ENCODE measurements around the gene PPP1R3D. TPM values are rescaled to one million over a fixed set of nuclear protein-coding genes. Genes with fewer than 3 reads are reported as not detected.
"Not testable (repeated sequence)": the region's sequence is repeated elsewhere in the genome, so short reads cannot be mapped to it uniquely, and the experiment has no call there.

PPP1R3D gene
- total RNA-seq, 1 donor from 2014 or later: 11.4 TPM

- Histone ChIP-seq H3K4me3 (no peak overlapping the region), H3K36me3 (no peaks in the 10 kb centered on the region), H3K27ac (replicated peaks) (no peak overlapping the region), H3K27me3 (ENCODE audit: low read depth) (no peaks in the 10 kb centered on the region), H3K4me1 (no peaks in the 10 kb centered on the region), H3K9me3 (replicated peaks) (no peaks in the 10 kb centered on the region)
- no peak for DNase-seq
- intact Hi-C loops (cut with micrococcal nuclease): no loop called here
- TF ChIP-seq, protein P1, sequence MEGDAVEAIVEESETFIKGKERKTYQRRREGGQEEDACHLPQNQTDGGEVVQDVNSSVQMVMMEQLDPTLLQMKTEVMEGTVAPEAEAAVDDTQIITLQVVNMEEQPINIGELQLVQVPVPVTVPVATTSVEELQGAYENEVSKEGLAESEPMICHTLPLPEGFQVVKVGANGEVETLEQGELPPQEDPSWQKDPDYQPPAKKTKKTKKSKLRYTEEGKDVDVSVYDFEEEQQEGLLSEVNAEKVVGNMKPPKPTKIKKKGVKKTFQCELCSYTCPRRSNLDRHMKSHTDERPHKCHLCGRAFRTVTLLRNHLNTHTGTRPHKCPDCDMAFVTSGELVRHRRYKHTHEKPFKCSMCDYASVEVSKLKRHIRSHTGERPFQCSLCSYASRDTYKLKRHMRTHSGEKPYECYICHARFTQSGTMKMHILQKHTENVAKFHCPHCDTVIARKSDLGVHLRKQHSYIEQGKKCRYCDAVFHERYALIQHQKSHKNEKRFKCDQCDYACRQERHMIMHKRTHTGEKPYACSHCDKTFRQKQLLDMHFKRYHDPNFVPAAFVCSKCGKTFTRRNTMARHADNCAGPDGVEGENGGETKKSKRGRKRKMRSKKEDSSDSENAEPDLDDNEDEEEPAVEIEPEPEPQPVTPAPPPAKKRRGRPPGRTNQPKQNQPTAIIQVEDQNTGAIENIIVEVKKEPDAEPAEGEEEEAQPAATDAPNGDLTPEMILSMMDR (IDR thresholded peaks at IDR 0.05; ENCODE audit: borderline replicate concordance): no peak
These were observed 31.3 kb upstream of the PPP1R3D start for GRCh38 chr20:59971428-59971827.

GRCh38 chr20:59966428-59966827 lies 26.3 kb upstream of the PPP1R3D start:
- no peaks in the 10 kb centered on the region for H3K36me3 ChIP-seq
- H3K4me3 ChIP-seq: no peak overlapping the region
- H3K4me1 ChIP-seq: no peaks in the 10 kb centered on the region
- DNase-seq: no peak
- no peaks in the 10 kb centered on the region for H3K9me3 ChIP-seq (replicated peaks)
- H3K27me3 ChIP-seq (ENCODE audit: low read depth): no peaks in the 10 kb centered on the region
- no peak overlapping the region for H3K27ac ChIP-seq (replicated peaks)
- intact Hi-C loops (cut with micrococcal nuclease): no loop called here
- TF ChIP-seq, protein P1 (IDR thresholded peaks at IDR 0.05; ENCODE audit: borderline replicate concordance): no peak

DNA sequence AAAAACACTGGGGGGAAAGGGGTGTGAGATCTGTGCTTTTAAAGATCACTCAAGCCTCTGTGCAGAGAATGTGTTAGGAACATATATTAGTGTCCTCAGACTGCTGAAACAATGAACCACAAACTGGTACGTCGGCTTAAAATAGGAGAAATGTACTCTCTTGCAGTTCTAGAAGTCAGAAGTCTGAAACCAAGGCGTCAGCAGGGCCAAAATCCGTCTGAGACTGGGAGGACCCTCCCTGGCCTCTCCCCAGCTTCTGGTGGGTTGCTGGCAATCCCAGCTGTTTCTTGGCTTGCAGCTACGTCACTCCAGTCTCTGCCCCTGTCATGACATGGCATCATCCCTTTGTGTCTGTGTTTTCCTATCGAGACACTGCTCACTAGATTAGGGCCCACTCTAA lies 22.1 kb upstream of the PPP1R3D start:
- TF ChIP-seq, protein P1 (IDR thresholded peaks at IDR 0.05; ENCODE audit: borderline replicate concordance): no peak
- Histone ChIP-seq H3K9me3 (replicated peaks) (no peaks in the 10 kb centered on the region), H3K36me3 (peaks cover 13% of the 10 kb centered on the region), H3K27me3 (ENCODE audit: low read depth) (no peaks in the 10 kb centered on the region), H3K4me3 (no peak overlapping the region), H3K4me1 (no peaks in the 10 kb centered on the region), H3K27ac (replicated peaks) (no peak overlapping the region)
- DNase-seq: no peak
- intact Hi-C loops (cut with micrococcal nuclease): no loop called here

GRCh38 chr20:59961423-59961822 lies 21.3 kb upstream of the PPP1R3D start:
- intact Hi-C loops (cut with micrococcal nuclease): no loop called here
- H3K4me1 ChIP-seq: no peaks in the 10 kb centered on the region
- no peak overlapping the region for H3K27ac ChIP-seq (replicated peaks)
- no peak for DNase-seq
- H3K9me3 ChIP-seq (replicated peaks): no peaks in the 10 kb centered on the region
- H3K27me3 ChIP-seq (ENCODE audit: low read depth): no peaks in the 10 kb centered on the region
- peaks cover 13% of the 10 kb centered on the region for H3K36me3 ChIP-seq
- no peak overlapping the region for H3K4me3 ChIP-seq
- TF ChIP-seq, protein P1 (IDR thresholded peaks at IDR 0.05; ENCODE audit: borderline replicate concordance): no peak

- H3K4me1 ChIP-seq: peaks cover 6% of the 10 kb centered on the region
- TF ChIP-seq, protein P1 (IDR thresholded peaks at IDR 0.05; ENCODE audit: borderline replicate concordance): no peak
- intact Hi-C loops (cut with micrococcal nuclease): no loop called here
- no peaks in the 10 kb centered on the region for H3K9me3 ChIP-seq (replicated peaks)
- H3K36me3 ChIP-seq: peaks cover 13% of the 10 kb centered on the region
- H3K27me3 ChIP-seq (ENCODE audit: low read depth): no peaks in the 10 kb centered on the region
- no peak overlapping the region for H3K4me3 ChIP-seq
- no peak for DNase-seq
- H3K27ac ChIP-seq (replicated peaks): no peak overlapping the region
These were observed 18.5 kb upstream of the PPP1R3D start for GRCh38 chr20:59958626-59959025.

GRCh38 chr20:59958123-59958522 lies 18.0 kb upstream of the PPP1R3D start, which contains the start of gene CDH26:
Gene CDH26 (plus strand): TSS chr20:59958423. CDS start chr20:59958727, 304 bp downstream.
- Histone ChIP-seq H3K27ac (replicated peaks) (no peak within 1 kb of the TSS), H3K4me3 (no peak within 1 kb of the TSS), H3K36me3 (peaks cover 13% of the 10 kb centered on the region), H3K9me3 (replicated peaks) (no peaks in the 10 kb centered on the region), H3K4me1 (peaks cover 6% of the 10 kb centered on the region), H3K27me3 (ENCODE audit: low read depth) (no peaks in the 10 kb centered on the region)
- DNase-seq: no peak
- intact Hi-C loops (cut with micrococcal nuclease): no loop called here
- TF ChIP-seq, protein P1 (IDR thresholded peaks at IDR 0.05; ENCODE audit: borderline replicate concordance): no peak

GRCh38 chr20:59957568-59957967 lies 17.5 kb upstream of the PPP1R3D start:
- H3K4me3 ChIP-seq; DNase-seq; H3K9me3 ChIP-seq (replicated peaks); H3K4me1 ChIP-seq; H3K27me3 ChIP-seq (ENCODE audit: low read depth); H3K27ac ChIP-seq (replicated peaks); intact Hi-C loops (cut with micrococcal nuclease): not testable (repeated sequence)
- peaks cover 13% of the 10 kb centered on the region for H3K36me3 ChIP-seq
